ENCODE measurements around the gene SOS1.
"Not testable (repeated sequence)": the region's sequence is repeated elsewhere in the genome, so short reads cannot be mapped to it uniquely, and the experiment has no call there.

SOS1 gene

DNA sequence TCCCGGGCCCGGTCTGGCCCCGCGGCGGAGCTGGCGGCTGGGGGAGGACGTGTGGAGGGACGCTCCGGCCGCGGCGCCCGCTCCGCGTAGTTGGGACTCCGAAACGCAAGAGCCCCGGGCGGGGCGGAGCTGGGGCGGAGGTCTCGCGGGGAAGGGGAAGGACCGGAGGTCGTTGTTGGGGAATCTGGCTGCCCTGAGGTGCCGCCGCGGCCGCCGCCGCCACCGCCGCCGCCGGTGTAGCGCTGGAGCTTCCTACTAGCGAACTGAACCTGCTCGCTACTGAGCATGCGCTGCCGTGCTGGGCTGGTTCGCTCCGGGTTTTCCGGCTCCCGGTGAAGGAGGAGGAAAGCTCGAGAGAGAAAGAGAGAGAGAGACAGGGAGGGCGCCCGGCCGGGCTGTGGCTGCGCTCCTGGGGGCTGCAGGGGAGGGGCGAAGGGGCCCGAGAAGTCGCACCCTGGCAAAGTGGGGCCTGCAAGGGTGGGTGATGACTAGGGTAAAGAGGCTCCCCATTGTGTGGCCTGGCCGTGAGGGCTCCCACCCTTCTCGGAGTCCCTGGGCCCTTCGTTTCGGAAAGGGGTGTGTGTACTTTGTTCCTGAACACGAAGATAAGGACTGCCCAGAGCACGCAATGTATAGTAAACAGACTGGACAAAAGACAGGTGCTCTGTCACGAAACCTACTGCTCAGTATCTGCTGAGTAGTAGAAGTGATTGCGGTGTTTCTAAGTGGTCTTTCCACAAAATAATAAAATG lies at the start of gene SOS1:
SOS1 (minus strand) TSS at position 281 of the 752 bp plus-strand sequence. CDS start 629 bp downstream, outside the sequence.
- DNase-seq (ENCODE audit: low read depth, low spot score) = peak; percentile 78

DNA sequence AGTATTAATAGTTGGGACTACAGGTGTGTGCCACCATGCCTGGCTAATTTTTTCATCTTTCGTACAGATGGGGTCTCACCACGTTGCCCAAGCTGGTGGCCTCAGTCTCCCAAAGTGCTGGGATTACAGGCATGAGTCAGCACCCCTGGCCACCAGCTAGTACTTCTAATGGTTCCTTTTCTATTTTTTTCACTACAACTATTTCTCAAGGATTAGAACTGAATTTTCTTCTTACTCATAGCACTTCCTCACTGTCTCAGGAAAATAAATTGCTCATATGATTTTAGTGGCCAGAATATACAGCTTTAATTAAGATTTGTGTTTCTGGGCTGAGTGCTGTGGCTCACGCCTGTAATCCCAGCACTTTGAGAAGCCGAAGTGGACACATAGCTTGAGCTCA lies 43.2 kb upstream of the SOS1 start:
- DNase-seq (ENCODE audit: low read depth, low spot score) = no peak

DNA sequence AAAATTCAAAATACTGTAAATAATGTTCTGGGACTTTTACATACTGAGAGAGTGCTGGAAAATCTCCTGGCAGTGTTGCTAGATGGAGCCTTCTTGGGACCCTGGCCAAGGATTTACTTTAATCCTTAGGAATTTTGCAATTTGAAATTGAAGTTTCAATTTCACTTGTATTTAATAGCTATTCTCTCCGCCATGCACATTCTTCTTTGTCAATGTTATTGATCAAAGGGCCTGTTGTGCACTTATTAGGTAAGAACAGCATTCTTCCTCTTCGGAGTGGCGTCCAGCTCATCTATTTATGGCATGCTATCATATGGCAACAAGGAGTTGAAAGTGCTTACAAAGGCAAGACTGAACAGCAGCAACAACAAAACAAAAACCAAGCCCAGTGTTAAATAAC lies 40.1 kb upstream of the SOS1 start:
- DNase-seq (ENCODE audit: low read depth, low spot score) = no peak

DNA sequence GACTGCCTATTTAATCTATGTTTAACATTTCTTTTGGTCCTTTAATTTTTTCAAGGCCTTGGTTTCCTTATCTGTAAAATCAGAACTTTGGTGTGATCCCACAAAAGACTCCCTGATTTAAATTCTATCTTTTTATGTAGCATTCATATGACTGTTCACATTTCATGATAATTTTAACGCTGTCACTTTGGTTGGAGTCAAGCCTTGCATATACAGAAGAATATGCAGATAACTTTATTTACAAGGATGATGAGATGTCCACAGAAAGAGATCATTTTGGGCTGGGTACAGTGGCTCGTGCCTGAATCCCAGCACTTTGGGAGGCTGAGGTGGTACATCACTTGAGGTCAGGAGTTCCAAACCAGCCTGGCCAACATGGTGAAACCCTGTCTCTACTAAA lies 38.4 kb upstream of the SOS1 start:
- no peak for DNase-seq (ENCODE audit: low read depth, low spot score)

DNA sequence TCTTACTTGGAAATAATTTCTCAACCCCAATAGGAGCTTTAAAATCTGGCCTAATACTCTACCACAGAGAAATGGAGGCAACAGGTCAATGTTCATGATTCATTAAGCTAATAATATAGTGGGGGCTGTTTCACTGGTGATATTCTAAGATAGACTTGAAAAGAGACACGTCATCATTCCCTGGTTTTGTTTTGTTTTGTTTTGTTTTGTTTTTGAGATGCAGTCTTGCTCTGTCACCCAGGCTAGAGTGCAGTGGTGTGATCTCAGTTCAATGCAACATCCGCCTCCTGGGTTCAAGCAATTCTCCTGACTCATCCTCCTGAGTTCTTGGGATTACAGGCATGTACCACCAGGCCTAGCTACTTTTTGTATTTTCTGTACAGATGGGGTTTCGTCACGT lies 37.5 kb upstream of the SOS1 start:
- DNase-seq (ENCODE audit: low read depth, low spot score) = no peak

DNA sequence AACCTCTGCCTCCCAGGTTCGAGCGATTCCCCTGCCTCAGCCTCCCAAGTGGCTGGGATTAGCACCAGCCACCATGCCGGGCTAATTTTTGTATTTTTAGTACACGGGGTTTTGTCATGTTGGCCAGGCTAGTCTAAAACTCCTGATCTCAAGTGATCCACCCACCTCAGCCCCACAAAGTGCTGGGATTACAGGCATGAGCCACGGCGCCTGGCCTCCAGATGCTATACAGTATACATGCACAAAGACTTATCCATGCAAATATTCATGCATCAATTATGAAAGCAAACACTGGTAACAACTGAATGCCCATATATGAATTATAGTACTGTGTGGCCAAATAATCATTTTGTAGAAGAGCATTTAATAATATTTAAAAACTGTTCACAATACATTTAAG lies 36.0 kb upstream of the SOS1 start:
- DNase-seq (ENCODE audit: low read depth, low spot score) = no peak

DNA sequence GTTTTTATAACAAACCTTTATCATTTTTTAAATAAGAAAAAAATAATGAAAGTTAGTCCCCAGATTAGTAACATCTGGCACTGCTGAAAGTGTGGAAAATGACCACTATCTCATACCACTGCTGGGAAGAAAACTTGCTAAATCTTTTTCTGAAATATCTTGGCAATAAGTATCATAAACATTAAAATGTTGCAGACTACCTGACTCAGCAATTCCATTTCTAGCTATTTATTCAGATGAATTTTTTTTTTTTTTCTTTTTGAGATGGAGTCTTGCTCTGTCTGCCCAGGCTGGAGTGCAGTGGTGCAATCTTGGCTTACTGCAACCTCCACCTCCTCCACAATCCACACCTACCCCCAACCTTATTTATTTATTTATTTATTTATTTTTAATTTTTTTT lies 35.3 kb upstream of the SOS1 start:
- DNase-seq (ENCODE audit: low read depth, low spot score) = no peak

DNA sequence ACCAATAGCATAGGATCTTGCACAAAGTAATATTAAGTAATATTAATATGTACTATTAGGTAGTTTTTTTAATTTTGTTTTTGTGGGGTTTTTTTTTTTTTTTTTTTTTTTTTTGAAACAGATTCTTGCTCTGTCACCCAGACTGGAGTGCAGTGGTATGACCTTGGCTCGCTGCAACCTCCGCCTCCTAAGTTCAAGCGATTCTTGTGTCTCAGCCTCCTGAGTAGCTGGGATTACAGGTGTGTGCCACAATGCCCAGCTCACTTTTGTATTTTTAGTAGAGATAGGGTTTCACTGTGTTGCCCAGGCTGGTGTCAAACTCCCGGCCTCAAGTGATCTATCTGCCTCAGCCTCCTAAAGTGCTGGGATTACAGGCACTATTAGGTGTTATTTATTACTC lies 34.7 kb upstream of the SOS1 start:
- DNase-seq (ENCODE audit: low read depth, low spot score) = not testable (repeated sequence)

DNA sequence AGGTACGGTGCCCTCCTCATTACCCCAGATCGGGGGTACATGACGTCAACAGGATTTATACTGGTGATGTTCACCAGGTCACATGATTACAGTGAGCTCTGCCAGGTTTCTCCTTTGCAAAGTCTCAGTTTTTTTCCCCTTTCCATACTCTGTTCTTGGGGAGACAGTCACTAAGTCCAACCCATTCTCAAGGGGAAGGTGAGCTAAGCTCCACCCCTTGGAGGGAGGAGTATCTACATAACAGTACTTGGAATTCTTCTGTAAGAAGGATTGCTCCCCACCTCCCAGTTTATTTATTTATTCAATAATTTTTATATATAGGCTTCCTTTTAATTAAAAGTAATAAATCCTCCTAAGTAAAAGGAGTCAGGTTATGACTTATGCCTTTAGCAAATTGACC lies 34.1 kb upstream of the SOS1 start:
- DNase-seq (ENCODE audit: low read depth, low spot score) = no peak

DNA sequence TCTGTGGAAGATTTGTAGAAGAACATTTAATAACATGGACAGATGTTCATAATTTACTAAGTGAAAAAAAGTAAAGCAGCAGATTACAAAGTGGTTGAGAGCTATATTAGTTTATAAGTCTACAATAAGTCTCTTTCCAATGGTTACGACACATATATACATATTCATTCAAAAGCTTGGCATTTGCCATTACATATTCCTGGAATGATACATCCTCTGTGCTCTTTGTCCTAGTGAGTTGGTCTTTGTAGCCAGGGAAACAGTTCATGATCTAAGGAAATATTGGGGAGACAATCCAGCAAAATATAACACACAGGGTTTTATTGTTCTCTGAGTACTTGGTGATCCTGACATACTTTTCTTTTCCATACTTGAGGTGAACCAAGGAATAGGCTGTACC lies 32.5 kb upstream of the SOS1 start:
- DNase-seq (ENCODE audit: low read depth, low spot score) = no peak

DNA sequence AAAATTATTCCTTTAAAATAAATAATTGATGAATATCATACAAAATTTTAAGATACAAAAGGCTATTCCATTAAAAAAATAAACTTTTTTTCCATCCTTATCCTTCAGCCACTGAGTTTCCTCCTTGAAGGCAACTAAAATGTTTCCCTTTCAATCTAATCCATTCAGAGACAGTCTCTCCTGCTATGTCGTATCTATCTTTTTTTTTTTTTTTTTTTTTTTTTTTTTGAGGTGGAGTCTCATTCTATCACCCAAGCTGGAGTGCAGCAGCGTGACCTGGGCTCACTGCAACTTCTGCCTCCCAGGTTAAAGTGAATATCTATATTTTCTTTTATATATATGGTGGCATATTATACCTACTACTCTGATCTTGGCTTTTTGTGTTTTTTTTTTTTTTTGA lies 31.7 kb upstream of the SOS1 start:
- no peak for DNase-seq (ENCODE audit: low read depth, low spot score)

DNA sequence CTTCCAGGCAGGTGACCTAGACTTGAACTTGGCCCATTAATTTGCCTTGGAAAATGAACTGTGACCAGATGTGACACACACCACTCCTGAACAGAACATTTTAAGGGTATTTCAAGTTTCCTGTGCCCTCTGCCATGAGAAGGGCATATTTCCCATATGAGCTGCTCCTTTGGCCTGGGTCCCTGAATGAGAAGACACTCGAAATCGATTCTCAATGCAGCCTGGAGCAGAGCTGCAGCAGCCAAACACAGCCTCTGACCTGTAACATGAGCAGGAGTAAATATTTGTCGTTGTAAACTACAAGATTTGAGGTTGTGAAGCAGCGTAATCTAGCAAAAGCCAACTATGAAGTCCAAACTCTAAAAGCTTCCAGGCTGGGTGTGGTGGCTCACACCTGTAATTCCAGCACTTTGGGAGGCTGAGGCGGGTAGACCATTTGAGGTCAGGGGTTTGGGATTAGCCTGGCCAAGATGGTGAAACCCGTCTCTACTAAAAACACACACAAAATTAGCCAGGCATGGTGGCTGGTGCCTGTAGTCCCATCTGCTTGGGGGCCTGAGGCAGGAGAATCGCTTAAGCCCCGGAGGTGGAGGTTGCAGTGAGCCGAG lies 30.1 kb upstream of the SOS1 start:
- no peak for DNase-seq (ENCODE audit: low read depth, low spot score)

DNA sequence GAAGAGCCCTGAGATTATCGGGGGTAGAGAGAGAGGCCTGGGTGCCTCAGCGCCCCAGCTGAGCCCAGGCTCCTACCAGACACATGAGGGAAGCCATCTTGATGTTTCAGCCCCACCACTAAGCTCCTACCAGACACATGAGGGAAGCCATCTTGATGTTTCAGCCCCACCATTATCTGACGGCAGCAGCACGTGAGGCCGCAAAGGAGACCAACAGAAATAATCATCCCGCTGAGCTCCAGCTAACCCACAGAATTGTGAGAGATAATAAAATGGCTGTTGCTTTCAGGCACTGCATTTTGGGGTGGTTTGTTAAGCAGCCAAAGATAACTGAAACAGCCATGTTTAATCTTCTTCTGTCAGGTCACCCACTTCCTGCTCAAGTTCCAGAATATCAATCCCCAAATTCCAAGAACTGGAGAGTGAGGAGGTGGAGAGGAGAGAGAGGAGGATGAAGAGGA lies 29.3 kb upstream of the SOS1 start:
- DNase-seq (ENCODE audit: low read depth, low spot score) = no peak

DNA sequence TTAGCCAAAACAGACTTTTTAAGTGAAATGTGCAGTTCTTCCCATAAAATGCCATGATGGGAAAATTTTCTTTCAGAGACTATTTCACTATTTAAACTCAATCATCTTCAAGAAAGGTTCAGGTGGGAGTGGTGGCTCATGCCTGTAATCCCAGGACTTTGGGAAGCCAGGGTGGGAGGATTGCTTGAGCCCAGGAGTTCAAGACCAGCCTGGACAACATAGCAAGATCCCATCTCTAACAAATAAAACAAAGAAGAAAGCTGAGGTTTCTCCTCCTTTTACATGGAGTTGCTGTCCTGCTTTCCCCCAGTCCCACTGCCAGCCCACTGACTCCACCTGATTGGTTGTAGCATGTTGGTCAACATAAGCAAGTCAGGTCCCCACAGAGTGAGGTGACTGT lies 25.8 kb upstream of the SOS1 start:
- no peak for DNase-seq (ENCODE audit: low read depth, low spot score)

DNA sequence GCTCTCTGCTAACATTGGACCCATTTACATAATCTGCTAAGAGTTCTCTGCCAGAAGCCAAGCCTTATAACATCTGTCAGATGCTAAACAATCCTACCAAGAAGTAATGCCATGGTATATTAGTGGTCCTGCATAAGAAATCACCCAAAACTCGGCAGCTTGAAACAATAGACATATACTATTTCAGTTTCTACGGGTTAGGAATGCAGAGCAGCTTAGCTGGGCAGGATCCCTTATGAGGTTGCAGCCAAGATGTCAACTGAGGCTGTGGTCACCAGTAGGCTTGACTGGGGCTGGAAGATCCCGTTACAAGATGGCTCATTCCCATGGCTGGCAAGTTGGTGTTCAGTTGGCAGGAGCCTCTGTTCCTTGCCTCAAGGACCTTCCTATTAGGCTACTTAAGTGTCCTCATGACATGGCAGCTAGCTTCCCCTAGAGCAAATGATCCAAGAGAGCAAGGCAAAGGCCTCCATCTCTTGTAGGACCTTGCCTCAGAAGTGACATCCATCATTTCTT lies 25.1 kb upstream of the SOS1 start:
- DNase-seq (ENCODE audit: low read depth, low spot score) = no peak

DNA sequence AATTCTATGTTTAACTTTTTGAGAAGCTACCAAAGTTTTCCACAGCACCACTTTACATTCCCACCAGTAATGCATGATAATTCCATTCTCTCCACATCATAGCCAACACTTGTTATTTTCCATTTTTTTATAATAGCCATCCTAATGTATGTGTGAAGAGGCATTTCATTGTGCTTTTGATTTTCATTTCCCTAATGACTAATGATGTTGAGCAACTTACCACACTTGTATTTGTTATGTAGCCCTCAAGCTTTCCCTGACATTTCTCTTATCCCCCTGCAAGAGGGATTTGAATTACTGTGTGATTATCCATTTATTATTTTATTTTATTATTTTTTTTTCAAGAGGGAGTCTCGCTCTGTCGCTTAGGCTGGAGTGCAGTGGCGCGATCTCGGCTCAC lies 23.6 kb upstream of the SOS1 start:
- no peak for DNase-seq (ENCODE audit: low read depth, low spot score)

DNA sequence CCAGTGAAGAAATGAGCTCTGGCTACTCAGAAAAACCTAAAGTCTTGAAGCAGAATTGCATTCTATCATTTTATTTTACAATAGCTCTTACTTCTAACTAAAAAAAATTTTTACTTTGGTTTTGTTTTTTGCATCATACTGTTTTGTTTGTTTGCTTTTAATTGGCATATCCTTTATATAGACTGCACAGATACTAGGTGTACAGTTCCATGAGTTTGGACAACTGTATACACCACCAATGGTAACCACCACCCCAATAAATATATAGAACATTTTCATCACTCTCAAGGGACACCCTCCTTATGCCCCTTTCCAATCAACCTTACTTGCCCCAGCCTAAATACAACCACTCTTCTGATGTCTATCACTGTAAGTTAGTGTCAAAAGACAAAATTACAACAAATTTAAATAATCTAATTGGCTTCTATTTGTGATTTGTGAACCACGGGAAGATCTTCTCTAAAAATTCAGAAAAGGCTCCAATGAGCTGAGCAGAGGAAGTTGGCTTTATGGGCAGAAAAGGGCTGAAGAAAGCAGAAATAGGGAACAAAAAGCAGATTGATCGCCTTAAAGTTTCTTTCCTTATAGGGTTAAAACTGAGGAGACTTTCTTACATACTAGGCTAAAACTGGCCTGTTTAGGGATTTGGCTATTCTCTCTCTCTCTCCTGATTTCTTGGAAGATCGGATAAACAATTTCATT lies 22.2 kb upstream of the SOS1 start:
- DNase-seq (ENCODE audit: low read depth, low spot score) = no peak

DNA sequence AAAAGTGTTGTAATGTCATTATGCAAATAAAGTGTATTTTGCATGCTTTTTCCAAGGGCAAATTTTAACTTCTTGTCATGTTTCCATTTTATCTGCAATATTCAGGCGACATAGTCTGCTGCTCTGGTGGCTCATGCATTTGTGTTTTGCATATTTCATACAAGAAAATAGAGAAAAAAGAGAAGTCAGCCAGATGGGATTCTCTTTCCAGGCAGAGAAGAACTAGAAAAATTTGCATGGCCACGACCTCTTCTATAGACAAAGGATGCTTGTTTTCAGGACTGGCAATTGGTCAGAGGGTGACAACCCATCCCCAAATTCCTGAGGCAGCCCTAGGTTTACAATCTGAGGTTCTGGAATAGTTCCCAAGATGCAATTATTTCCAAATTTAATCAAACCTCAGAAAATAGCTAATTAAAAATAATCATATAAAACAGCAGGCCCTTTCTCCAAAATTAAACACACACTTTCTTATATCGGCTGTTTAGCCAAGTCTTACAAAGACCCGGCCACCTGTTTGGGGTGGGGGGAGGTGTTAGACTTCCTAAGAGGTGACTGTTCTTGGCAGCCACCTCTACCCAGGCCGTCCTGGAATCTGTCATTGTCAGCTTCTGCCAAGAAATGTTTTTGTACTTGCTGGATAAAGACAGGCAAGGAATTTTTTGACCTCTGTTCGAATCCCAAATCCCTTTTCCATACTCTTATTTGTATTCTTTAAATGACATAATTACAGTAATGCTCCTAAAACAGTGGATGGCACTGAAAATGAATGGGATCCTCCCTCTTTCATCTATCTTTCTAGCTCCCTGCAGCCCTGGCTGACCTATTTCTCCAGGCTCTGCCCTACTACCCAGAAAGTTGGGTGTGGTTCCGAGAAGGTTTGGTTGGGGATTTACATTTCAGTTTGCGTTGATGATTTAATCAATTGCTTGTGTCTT lies 20.8 kb upstream of the SOS1 start:
- no peak for DNase-seq (ENCODE audit: low read depth, low spot score)

DNA sequence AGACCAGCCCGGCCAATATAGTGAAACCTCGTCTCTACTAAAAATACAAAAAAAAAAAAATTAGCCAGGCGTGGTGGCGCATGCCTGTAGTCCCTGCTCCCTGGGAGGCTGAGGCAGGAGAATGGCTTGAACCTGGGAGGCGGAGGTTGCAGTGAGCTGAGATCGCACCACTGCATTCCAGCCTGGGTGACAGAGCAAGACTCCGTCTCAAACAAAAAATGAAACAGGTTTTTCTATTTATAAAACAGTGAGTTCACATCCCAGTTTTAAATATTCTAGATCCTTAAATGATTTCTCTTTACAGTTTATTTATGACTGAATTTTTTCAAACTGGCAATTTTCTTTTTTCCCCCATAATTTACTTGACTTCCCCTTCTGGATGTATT lies 20.1 kb upstream of the SOS1 start:
- DNase-seq (ENCODE audit: low read depth, low spot score) = not testable (repeated sequence)

DNA sequence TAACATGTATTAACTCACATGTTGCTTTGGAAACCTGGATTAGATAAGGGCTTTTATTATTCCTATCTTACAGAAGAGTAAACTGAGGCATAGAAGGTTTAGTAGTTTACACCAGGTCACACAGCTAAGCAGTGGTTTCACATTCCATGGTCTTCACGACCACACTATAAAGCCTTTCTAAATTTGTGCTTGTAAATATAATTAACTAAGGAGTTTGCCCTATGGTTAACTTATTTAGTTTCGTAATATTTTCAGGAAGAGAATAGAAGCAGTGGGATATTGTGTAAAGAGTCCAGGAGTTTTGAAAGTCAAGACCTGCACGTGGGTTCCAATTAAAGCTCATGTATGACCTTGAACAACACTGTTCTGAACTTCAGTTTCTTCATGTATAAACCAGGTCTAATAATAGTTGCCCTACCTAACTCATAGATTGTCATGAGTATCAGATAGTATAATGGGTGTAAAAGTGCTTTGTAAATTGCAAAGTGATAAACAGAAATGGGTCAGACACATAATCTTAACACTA lies 19.5 kb upstream of the SOS1 start:
- DNase-seq (ENCODE audit: low read depth, low spot score) = no peak

DNA sequence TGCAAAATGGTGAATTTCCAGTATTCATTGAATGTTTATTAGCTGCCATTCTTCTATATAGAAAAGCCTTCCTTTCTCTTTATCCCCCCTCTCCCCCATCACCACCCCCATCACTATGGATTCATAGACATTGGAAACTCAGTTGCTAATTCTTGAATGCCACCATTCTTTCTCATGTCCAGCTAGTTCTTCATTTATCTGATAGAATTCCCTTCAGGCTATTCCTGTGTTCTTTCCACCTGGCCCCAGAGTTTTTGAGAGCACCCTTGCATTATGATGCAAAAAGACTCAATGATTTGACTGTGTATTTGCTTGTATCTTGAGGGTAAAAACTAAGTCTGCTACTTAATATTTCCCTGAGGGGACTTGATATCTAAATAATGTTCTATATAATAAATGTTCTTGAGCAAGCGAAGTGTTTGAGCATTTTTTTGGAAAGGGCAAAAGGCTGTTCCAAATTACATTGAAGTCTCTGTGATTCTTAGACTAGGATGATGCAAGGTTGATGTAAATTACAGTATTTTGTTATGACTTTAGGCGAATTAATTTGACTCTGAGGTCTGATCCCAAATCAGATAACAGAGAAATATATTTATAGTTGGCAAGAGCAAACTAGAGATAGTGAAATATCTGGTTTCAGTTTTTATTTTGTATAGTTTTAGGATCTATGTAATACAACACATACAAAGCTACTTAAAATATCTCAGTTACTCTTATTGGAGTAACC lies 18.8 kb upstream of the SOS1 start:
- DNase-seq (ENCODE audit: low read depth, low spot score) = no peak

Data from activated CD4-positive, CD25-positive, alpha-beta regulatory T cell treated with anti-CD3 and anti-CD28 coated beads, Interleukin-2, amount 50 U/mL, for 16 hours (primary cell).